Measurements from ENCODE around the gene SLC44A5. TPM values are rescaled to one million over a fixed set of nuclear protein-coding genes. Genes with fewer than 3 reads are reported as not detected.

The SLC44A5 gene
- total RNA-seq, 2 donors from 2014 or later: 3.6 to 5.4 TPM

DNA sequence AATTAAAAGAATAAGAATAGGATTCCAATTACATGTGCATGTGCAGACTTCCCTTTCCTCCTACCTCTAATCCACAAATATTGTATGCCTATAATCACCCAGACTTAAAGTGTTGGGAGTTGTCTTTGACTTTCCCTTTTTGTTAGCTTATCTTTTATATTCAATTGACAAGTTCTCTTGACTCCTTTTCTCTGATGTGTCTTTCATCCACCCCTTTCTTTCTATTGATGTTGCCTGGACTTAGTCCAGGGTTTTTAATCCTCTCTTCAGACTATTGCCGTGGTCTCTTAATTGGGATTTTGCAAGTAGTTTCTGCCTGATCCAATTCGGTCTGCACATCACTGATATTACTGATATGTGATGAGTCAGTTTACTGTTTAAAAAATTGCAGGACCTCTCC is 305.9 kb downstream of the SLC44A5 start:
- Histone ChIP-seq H3K9me3 (no peaks in the 10 kb centered on the region), H3K4me3 (no peak overlapping the region), H3K27me3 (no peaks in the 10 kb centered on the region), H3K4me1 (peaks cover 8% of the 10 kb centered on the region), H3K36me3 (replicated peaks in 1 of 2; ENCODE audit: insufficient read depth in 1 of 2, low read depth in 2 of 2) (no peaks in the 10 kb centered on the region), H3K27ac (no peak overlapping the region)
- ATAC-seq (no peak), DNase-seq (no peak)
- intact Hi-C loops (cut with DNase I): no loop called here
- 73 to 82% methylated on average over 2 of the region's 2 CpGs for WGBS, 2 donors
- TF ChIP-seq, protein P1, sequence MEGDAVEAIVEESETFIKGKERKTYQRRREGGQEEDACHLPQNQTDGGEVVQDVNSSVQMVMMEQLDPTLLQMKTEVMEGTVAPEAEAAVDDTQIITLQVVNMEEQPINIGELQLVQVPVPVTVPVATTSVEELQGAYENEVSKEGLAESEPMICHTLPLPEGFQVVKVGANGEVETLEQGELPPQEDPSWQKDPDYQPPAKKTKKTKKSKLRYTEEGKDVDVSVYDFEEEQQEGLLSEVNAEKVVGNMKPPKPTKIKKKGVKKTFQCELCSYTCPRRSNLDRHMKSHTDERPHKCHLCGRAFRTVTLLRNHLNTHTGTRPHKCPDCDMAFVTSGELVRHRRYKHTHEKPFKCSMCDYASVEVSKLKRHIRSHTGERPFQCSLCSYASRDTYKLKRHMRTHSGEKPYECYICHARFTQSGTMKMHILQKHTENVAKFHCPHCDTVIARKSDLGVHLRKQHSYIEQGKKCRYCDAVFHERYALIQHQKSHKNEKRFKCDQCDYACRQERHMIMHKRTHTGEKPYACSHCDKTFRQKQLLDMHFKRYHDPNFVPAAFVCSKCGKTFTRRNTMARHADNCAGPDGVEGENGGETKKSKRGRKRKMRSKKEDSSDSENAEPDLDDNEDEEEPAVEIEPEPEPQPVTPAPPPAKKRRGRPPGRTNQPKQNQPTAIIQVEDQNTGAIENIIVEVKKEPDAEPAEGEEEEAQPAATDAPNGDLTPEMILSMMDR (IDR thresholded peaks at IDR 0.05): no peak
- TF ChIP-seq POLR2A (IDR thresholded peaks at IDR 0.05): no peak

DNA sequence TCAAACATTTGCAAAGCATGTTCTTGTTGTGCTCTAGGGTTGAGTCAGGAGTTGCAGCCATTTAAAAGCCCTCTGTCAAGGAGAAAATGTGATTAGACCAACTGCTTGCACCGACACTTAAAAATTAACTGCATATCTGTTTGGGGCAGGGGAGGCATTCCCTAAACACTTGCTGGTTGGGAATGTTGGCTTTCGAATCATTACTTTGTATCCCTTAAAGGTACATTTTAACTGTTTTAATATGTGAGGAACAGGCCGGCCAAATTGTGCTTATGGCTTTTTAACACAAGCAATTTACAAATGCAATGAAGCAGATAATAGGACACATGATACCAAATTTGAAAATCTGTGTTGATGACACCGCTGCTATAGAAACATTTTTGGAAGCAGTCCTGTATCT is 317.6 kb downstream of the SLC44A5 start:
- DNase-seq: no peak
- ATAC-seq: no peak
- Histone ChIP-seq H3K27me3 (no peaks in the 10 kb centered on the region), H3K4me3 (no peak overlapping the region), H3K27ac (no peak overlapping the region), H3K36me3 (replicated peaks in 1 of 2; ENCODE audit: insufficient read depth in 1 of 2, low read depth in 2 of 2) (no peaks in the 10 kb centered on the region), H3K9me3 (no peaks in the 10 kb centered on the region), H3K4me1 (no peaks in the 10 kb centered on the region)
- intact Hi-C loops (cut with DNase I): no loop called here
- no peak for TF ChIP-seq POLR2A (IDR thresholded peaks at IDR 0.05)
- TF ChIP-seq, protein P1 (IDR thresholded peaks at IDR 0.05): no peak
- WGBS, 2 donors: 52 to 54% methylated on average over 4 of the region's 4 CpGs

DNA sequence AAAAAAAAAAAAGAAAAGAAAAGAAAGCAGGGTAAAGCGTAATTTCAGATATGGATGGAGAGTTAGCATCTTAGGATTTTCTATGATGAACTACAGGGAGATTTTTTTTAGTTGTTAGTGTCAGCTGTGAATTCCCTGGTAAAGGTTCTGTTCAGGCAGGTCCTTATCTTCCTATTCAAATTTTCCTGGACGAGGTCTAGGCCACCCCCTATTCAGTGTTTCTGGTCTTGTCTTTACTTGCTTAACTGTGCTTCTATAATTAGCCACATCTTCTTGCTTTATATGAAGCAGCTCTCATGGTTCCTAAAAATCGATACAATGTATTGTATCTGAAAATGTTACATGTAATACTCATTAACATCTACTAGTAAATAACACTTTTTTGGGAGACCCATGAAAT is 318.9 kb downstream of the SLC44A5 start:
- no peak for ATAC-seq
- H3K36me3 ChIP-seq (replicated peaks in 1 of 2; ENCODE audit: insufficient read depth in 1 of 2, low read depth in 2 of 2): no peaks in the 10 kb centered on the region
- H3K9me3 ChIP-seq: no peaks in the 10 kb centered on the region
- TF ChIP-seq, protein P1 (IDR thresholded peaks at IDR 0.05): no peak
- TF ChIP-seq POLR2A (IDR thresholded peaks at IDR 0.05): no peak
- 67 to 74% methylated on average over 3 of the region's 3 CpGs for WGBS, 2 donors
- intact Hi-C loops (cut with DNase I): no loop called here
- DNase-seq: no peak
- no peak overlapping the region for H3K4me3 ChIP-seq
- no peaks in the 10 kb centered on the region for H3K27me3 ChIP-seq
- H3K27ac ChIP-seq: no peak overlapping the region
- no peaks in the 10 kb centered on the region for H3K4me1 ChIP-seq

DNA sequence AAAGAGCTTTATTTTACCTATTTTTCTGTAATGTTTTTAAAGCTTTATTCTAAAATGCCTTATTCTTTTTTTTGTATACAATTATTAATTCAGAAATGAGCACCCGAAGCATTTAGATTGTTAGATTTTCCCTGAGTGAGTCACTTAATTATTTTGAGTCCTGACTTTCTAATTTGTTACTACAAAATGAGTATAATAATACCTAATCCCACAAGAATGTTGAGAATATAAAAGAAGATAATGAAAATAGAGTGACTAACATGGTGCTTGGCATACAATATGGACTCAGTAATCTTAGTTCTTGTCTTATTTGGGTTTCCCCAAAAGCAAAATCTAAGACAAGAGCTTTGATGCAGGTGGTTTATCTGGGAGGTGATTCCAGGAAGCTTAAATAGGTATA is 334.5 kb downstream of the SLC44A5 start:
- intact Hi-C loops (cut with DNase I): no loop called here
- Histone ChIP-seq H3K4me1 (no peaks in the 10 kb centered on the region), H3K27me3 (no peaks in the 10 kb centered on the region), H3K27ac (no peak overlapping the region), H3K4me3 (no peak overlapping the region), H3K36me3 (replicated peaks in 1 of 2; ENCODE audit: insufficient read depth in 1 of 2, low read depth in 2 of 2) (no peaks in the 10 kb centered on the region), H3K9me3 (no peaks in the 10 kb centered on the region)
- WGBS, 2 donors: 91 to 93% methylated on average over 1 of the region's 1 CpG
- ATAC-seq: no peak
- TF ChIP-seq, protein P1 (IDR thresholded peaks at IDR 0.05): no peak
- DNase-seq: no peak

DNA sequence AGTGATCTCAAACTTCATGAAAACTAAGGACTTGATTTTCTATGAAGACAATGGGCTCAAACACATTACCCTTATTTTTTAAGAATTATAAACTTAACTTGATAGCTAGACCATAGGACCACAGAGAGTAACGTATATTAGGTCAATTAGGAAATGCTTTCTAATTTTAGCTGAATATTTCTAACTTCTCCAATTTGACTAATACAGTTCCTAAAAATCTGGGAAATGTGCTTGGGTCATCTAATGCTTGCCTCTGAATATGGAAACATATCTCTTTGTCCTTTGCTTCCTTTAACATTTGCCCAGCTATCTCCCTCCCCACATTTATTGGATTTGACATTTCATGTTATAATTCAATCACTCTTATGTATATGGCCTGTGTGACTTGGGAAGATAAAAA is 335.3 kb downstream of the SLC44A5 start:
- no peaks in the 10 kb centered on the region for H3K9me3 ChIP-seq
- ATAC-seq: no peak
- no peaks in the 10 kb centered on the region for H3K36me3 ChIP-seq (replicated peaks in 1 of 2; ENCODE audit: insufficient read depth in 1 of 2, low read depth in 2 of 2)
- H3K27me3 ChIP-seq: no peaks in the 10 kb centered on the region
- no peak for TF ChIP-seq POLR2A (IDR thresholded peaks at IDR 0.05)
- TF ChIP-seq, protein P1 (IDR thresholded peaks at IDR 0.05): no peak
- H3K4me1 ChIP-seq: no peaks in the 10 kb centered on the region
- 72 to 89% methylated on average over 1 of the region's 1 CpG for WGBS, 2 donors
- H3K4me3 ChIP-seq: no peak overlapping the region
- no peak for DNase-seq
- intact Hi-C loops (cut with DNase I): no loop called here
- no peak overlapping the region for H3K27ac ChIP-seq
